Trophoblast cell (in vitro differentiated cells and primary cell): ENCODE results near the gene ULK4.
A peak's percentile ranks its signal among the peaks of the same experiment; 100 is the strongest.

Experiments used
- DNase-seq, 2 donors: peaks; one replicate each; pipeline ENCODE4 v3.0.0-alpha.2; 2016
- H2AFZ ChIP-seq: 2 replicates; pipeline ENCODE4 v1.6.1; 2013; ENCODE audit warnings: low read length, moderate library complexity, mild to moderate bottlenecking; ENCODE audit not compliant: insufficient read depth, poor library complexity
- H2AK5ac ChIP-seq: 2 replicates; pipeline ENCODE4 v1.6.1; 2013; ENCODE audit warnings: mild to moderate bottlenecking, low read length
- H2BK120ac ChIP-seq: 2 replicates; pipeline ENCODE4 v1.6.1; 2013; ENCODE audit warnings: low read length, mild to moderate bottlenecking, moderate library complexity; ENCODE audit not compliant: insufficient read depth, poor library complexity
- H2BK12ac ChIP-seq: 2 replicates; pipeline ENCODE4 v1.6.1; 2013; ENCODE audit warnings: mild to moderate bottlenecking, low read length, moderate library complexity
- H2BK5ac ChIP-seq: 2 replicates; pipeline ENCODE4 v1.6.1; 2013; ENCODE audit warnings: low read length, low read depth, moderate library complexity, mild to moderate bottlenecking; ENCODE audit not compliant: poor library complexity
- H3K14ac ChIP-seq: 2 replicates; pipeline ENCODE4 v1.6.1; 2013; ENCODE audit warnings: mild to moderate bottlenecking, low read length
- H3K18ac ChIP-seq: 2 replicates; pipeline ENCODE4 v1.6.1; 2013; ENCODE audit warnings: mild to moderate bottlenecking, low read length
- H3K23ac ChIP-seq: 2 replicates; pipeline ENCODE4 v1.6.1; 2013; ENCODE audit warnings: low read length
- H3K27ac ChIP-seq: 2 replicates; pipeline ENCODE4 v1.5.1; 2013; ENCODE audit warnings: low read depth, mild to moderate bottlenecking, inconsistent platforms, low read length, moderate library complexity
- H3K27me3 ChIP-seq: 2 replicates; pipeline ENCODE4 v1.6.1; 2013; ENCODE audit warnings: inconsistent platforms, mild to moderate bottlenecking, low read length, moderate library complexity; ENCODE audit not compliant: insufficient read depth
- H3K36me3 ChIP-seq, 2 experiments: 1 replicate in 1 of 2; 2 replicates in 1 of 2; pipeline ENCODE4 v1.6.1; 2013; ENCODE audit warnings: low read length in 2 of 2, mild to moderate bottlenecking in 2 of 2, moderate library complexity in 1 of 2; ENCODE audit not compliant: insufficient read depth in 2 of 2, control insufficient read depth in 1 of 2
- H3K4ac ChIP-seq: 2 replicates; pipeline ENCODE4 v1.6.1; 2013; ENCODE audit warnings: low read depth, mild to moderate bottlenecking, low read length, moderate library complexity
- H3K4me1 ChIP-seq, 2 experiments: 1 replicate in 1 of 2; 2 replicates in 1 of 2; pipeline ENCODE4 v1.6.1; 2013; ENCODE audit warnings: low read length in 2 of 2, mild to moderate bottlenecking in 2 of 2, moderate library complexity in 1 of 2; ENCODE audit not compliant: insufficient read depth in 2 of 2, control insufficient read depth in 1 of 2
- H3K4me2 ChIP-seq: 2 replicates; pipeline ENCODE4 v1.6.1; 2013; ENCODE audit warnings: inconsistent platforms, mild to moderate bottlenecking, low read length, moderate library complexity
- H3K4me3 ChIP-seq: 2 replicates; pipeline ENCODE4 v1.5.1; 2013; ENCODE audit warnings: mild to moderate bottlenecking, low read depth, low read length, inconsistent platforms
- H3K79me1 ChIP-seq: one replicate; pipeline ENCODE4 v1.6.1; 2013; ENCODE audit warnings: low read length
- H3K79me2 ChIP-seq: 2 replicates; pipeline ENCODE4 v1.6.1; 2013; ENCODE audit warnings: low read length, mild to moderate bottlenecking; ENCODE audit not compliant: control insufficient read depth, insufficient read depth, poor library complexity
- H3K9ac ChIP-seq: 2 replicates; pipeline ENCODE4 v1.6.1; 2013; ENCODE audit warnings: mild to moderate bottlenecking, low read length
- H3K9me3 ChIP-seq: 2 replicates; pipeline ENCODE4 v1.6.1; 2013; ENCODE audit warnings: low read depth, mild to moderate bottlenecking, control low read depth, inconsistent platforms, low read length; ENCODE audit not compliant: insufficient read depth
- H4K12ac ChIP-seq: 2 replicates; pipeline ENCODE4 v1.6.1; 2013; ENCODE audit warnings: low read depth, mild to moderate bottlenecking, low read length, moderate library complexity
- H4K8ac ChIP-seq: 2 replicates; pipeline ENCODE4 v1.6.1; 2013; ENCODE audit warnings: low read depth, mild to moderate bottlenecking, low read length, moderate library complexity
- H4K91ac ChIP-seq: one replicate; pipeline ENCODE4 v1.6.1; 2013; ENCODE audit warnings: low read depth, mild to moderate bottlenecking, low read length, moderate library complexity
- WGBS: extraction: QIAGEN DNeasy Blood & Tissue Kit; methylation state at CpG from one replicate; pipeline ENCODE4 v1.1.7; 2013; ENCODE audit warnings: missing lambda C conversion rate; ENCODE audit not compliant: insufficient read length, insufficient coverage; ENCODE audit errors: extremely low coverage; 5-methylcytosine and 5-hydroxymethylcytosine counted together

Gene ULK4

DNA sequence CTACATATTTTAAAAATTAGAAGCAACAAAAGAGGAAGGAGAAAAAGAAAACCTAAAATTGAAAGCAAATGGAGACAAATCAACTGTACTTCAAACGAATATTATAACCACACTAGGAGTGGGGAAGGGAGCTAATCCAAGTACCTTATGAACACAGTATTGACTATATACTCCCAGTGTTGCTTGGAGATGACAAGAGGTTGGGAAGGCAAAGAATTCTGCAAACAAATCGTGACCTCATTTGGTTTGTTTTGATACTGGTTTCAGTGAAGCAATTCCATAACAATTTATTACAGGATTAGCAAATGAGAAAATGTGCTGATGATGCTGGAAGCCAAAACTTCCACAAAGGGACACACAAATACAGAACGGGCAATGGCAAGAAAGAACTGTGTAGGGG, 268.1 kb downstream of the ULK4 start:
- no peak overlapping the region for H3K23ac ChIP-seq
- no CpG with 5 or more reads among the region's 3 CpGs for WGBS
- no peak overlapping the region for H4K12ac ChIP-seq
- H3K4ac ChIP-seq: no peak overlapping the region
- H3K4me3 ChIP-seq: no peak overlapping the region
- no peaks in the 10 kb centered on the region for H3K79me1 ChIP-seq
- no peak overlapping the region for H2AK5ac ChIP-seq
- DNase-seq: no peak
- no peak overlapping the region for H2AFZ ChIP-seq
- H3K9me3 ChIP-seq: peaks cover 2% of the 10 kb centered on the region
- no peaks in the 10 kb centered on the region for H3K79me2 ChIP-seq
- no peak overlapping the region for H3K14ac ChIP-seq
- H3K18ac ChIP-seq: no peak overlapping the region
- H3K27me3 ChIP-seq: no peaks in the 10 kb centered on the region
- H3K4me2 ChIP-seq: no peak overlapping the region
- H4K8ac ChIP-seq: no peak overlapping the region
- no peak overlapping the region for H3K27ac ChIP-seq
- no peak overlapping the region for H2BK5ac ChIP-seq
- no peaks in the 10 kb centered on the region for H3K4me1 ChIP-seq
- H2BK12ac ChIP-seq: no peak overlapping the region
- H4K91ac ChIP-seq: no peak overlapping the region
- no peaks in the 10 kb centered on the region for H3K36me3 ChIP-seq
- H2BK120ac ChIP-seq: no peak overlapping the region
- no peak overlapping the region for H3K9ac ChIP-seq

DNA sequence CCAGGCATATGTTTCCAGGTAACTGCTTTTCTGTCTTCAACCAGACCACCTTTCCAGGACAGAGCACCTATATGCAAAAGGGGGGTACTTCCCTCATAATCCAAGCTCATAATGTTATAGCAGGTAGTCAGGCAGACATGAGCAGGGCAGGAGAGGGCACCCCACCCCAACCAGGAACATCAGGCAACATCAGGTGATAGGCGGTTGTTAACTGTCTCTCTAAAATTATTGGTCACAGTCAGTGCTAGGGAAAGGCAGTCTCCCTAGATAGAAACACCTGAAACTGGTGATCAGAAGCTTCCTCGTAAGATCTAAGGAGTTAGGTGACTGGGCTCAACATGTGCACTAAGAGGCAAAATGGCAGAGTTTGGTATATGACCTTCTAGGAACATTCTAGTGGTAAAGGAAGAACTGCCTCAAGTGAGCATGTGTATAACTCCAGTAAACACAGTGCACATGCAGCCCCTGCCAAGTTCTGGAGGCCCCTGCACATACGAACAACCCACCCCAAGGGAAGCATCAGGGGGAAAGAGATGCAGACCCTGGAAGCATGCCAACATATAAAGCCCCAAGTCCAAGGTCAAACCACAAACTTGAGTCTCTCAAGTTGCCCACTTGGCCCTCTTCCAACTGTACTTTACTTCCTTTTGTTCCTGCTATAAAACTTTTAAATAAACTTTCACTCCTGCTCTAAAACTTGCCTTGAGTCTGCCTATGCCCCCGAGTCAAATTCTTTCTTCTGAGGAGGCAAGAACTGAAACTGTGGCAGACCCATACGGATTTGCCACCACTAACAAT, 270.9 kb downstream of the ULK4 start:
- Histone ChIP-seq H3K23ac (no peak overlapping the region), H4K8ac (no peak overlapping the region), H3K4me3 (no peak overlapping the region), H3K79me1 (no peaks in the 10 kb centered on the region), H3K4me2 (no peak overlapping the region), H3K9ac (no peak overlapping the region), H3K27ac (no peak overlapping the region), H3K27me3 (no peaks in the 10 kb centered on the region), H3K79me2 (no peaks in the 10 kb centered on the region), H2BK5ac (no peak overlapping the region), H3K18ac (no peak overlapping the region), H3K14ac (no peak overlapping the region), H3K4ac (no peak overlapping the region), H3K9me3 (peaks cover 2% of the 10 kb centered on the region), H2BK12ac (no peak overlapping the region), H2AFZ (no peak overlapping the region), H2AK5ac (no peak overlapping the region), H4K12ac (no peak overlapping the region), H4K91ac (no peak overlapping the region), H2BK120ac (no peak overlapping the region), H3K36me3 (no peaks in the 10 kb centered on the region), H3K4me1 (no peaks in the 10 kb centered on the region)
- no peak for DNase-seq
- WGBS: no CpG with 5 or more reads among the region's 5 CpGs

DNA sequence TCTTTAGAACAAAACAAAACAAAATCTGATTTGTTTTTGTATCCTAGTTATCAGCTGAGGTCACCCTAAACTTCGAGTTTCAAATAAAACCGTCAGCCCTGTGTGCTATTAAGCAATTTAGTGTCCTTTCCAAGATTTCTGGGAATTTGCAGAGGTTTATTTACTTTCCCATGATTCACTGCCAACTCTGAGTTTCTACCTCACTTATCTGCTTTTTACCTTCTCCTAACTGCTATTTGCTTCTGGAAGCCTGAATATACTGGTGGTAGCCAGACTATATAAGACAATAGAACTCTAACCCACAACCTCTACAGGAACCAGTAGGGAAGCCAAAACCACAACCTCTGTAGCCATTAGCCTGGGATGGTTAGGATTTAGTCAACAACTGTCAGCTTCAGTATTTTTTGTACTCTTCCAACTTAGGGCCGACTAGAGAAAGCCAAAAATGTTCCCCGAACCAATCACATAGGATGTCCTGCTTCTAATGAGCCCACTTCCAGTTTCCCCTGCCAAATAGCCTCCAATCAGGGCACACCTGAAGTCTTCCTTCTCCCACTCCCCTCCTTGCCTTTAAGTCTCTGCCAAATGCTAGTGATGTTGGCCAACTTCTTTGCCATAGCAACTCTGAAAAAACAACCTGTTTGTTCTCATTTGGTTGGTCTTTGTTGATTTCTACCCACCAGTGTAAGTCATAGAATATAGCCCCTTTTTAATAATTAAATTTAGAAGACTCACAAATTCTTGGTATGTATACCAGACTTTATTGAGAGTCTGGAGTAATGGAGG, 273.1 kb downstream of the ULK4 start:
- H3K14ac ChIP-seq: no peak overlapping the region
- H2AFZ ChIP-seq: no peak overlapping the region
- H3K79me1 ChIP-seq: no peaks in the 10 kb centered on the region
- peaks cover 0 to 2% of the 10 kb centered on the region in 2 experiments for H3K4me1 ChIP-seq
- H2BK5ac ChIP-seq: no peak overlapping the region
- H2AK5ac ChIP-seq: no peak overlapping the region
- H3K4me3 ChIP-seq: no peak overlapping the region
- H3K23ac ChIP-seq: no peak overlapping the region
- H3K9me3 ChIP-seq: no peaks in the 10 kb centered on the region
- no peak overlapping the region for H3K9ac ChIP-seq
- H2BK120ac ChIP-seq: no peak overlapping the region
- no peak overlapping the region for H4K12ac ChIP-seq
- no peaks in the 10 kb centered on the region for H3K36me3 ChIP-seq
- DNase-seq: no peak
- no peak overlapping the region for H3K18ac ChIP-seq
- H3K4me2 ChIP-seq: no peak overlapping the region
- H3K79me2 ChIP-seq: no peaks in the 10 kb centered on the region
- H3K4ac ChIP-seq: no peak overlapping the region
- no peak overlapping the region for H3K27ac ChIP-seq
- no peaks in the 10 kb centered on the region for H3K27me3 ChIP-seq
- no peak overlapping the region for H2BK12ac ChIP-seq
- no peak overlapping the region for H4K8ac ChIP-seq
- no peak overlapping the region for H4K91ac ChIP-seq
- WGBS: no CpG with 5 or more reads among the region's 4 CpGs

GRCh38 chr3:41684797-41685735, 276.8 kb downstream of the ULK4 start:
- Histone ChIP-seq H2BK12ac (no peak overlapping the region), H3K23ac (no peak overlapping the region), H2AFZ (no peak overlapping the region), H3K9ac (no peak overlapping the region), H3K27me3 (no peaks in the 10 kb centered on the region), H2AK5ac (no peak overlapping the region), H3K14ac (no peak overlapping the region), H3K79me2 (no peaks in the 10 kb centered on the region), H2BK120ac (no peak overlapping the region), H3K4me2 (no peak overlapping the region), H4K12ac (no peak overlapping the region), H3K9me3 (no peaks in the 10 kb centered on the region), H3K36me3 (no peaks in the 10 kb centered on the region), H3K4me1 (peaks cover 0 to 5% of the 10 kb centered on the region in 2 experiments), H3K4me3 (no peak overlapping the region), H2BK5ac (no peak overlapping the region), H3K27ac (no peak overlapping the region), H4K91ac (no peak overlapping the region), H3K79me1 (no peaks in the 10 kb centered on the region), H3K18ac (no peak overlapping the region), H4K8ac (no peak overlapping the region), H3K4ac (no peak overlapping the region)
- WGBS: no CpG with 5 or more reads among the region's 4 CpGs
- peak; percentile 22 to 64 for DNase-seq
